AML-193 (cell line): ENCODE results near the gene RBMY1J.
"Not testable (repeated sequence)": the region's sequence is repeated elsewhere in the genome, so short reads cannot be mapped to it uniquely, and the experiment has no call there.

Source experiments
- DNase-seq, 2 experiments: peaks; one replicate each; lab custom pipeline; 2025; lab: John Stamatoyannopoulos, UW

RBMY1J gene

DNA sequence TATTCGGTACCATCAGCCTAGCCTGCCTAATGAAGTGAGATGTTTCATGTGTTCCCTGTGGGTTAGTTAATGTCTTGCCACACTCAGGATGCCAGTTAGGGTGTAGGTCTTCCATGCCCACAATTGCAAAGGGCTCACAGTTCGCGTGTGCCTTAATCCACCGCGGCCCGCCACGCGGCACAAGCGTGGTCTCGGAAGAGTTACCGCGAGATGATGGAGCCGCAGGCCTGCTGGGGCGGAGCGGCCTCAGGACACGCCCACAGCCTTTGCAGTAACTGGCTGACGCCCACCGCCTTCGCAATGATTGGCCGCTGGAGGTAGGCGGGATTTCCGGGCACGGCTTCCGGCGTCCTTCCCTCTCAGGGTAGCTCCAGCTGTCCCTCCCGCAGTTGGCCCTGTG, at the start of gene RBMY1J:
TSS of gene RBMY1J (plus strand) at position 301 of the 400 bp plus-strand sequence. CDS start 2,038 bp downstream, outside the sequence.
- DNase-seq = not testable (repeated sequence)

GRCh38 chrY:22367416-22367815, 35.8 kb upstream of the RBMY1J start:
- no peak for DNase-seq

DNA sequence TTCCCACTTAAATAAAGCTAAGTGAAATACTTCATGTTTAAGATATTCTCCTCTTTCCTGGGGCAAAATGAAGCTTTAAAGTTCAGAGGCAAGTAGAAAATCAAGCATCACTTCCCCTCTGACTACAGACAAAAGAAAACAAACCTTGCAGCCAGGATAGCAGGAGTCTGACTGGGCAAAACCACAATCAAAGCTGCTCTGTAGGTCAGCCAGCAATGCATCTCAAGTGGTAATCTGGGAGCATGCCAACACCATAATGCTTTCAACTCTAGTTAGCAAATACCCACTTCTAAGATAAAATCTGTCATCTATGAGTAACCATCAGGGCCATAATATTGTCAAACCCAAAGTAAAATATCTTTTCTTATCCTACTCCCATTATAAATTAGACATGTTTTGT, 32.6 kb upstream of the RBMY1J start:
- no peak for DNase-seq

GRCh38 chrY:22373494-22373893, 29.7 kb upstream of the RBMY1J start:
- no peak for DNase-seq

DNA sequence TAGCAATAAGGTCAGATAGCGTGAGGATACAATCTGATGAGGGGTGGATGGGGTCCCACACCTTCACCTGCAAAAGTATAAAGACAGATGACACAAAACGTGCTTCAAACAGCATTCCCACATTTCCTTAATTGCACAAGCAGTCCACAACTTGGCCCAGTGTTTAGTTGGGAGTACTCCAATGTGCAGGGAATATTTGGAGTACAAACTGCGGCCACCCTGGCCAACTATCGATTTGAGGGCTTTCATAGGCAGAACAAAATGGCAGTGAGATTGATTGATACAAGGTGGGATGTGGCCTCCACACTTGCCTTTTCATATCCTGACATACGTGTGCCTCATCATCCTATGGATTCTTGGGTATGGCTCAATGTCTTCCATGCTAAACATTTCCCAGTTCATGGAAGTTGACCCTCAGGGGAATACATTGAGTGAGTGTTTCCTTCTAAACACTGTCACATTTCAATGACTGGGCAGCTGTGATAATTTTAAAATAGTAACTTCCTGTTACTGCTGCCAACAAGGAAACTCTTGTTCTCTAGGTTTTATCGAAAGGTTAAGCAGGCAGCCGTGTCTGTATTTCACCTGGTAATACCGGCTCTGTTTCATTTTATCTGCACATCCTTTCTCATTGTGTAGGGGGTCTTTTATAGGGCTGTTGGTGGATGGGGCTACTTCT, 41.6 kb downstream of the RBMY1J start:
- not testable (repeated sequence) for DNase-seq

- not testable (repeated sequence) for DNase-seq
These were observed 52.3 kb downstream of the RBMY1J start for GRCh38 chrY:22455522-22455921.

GRCh38 chrY:22461962-22462361, 58.8 kb downstream of the RBMY1J start:
- not testable (repeated sequence) for DNase-seq
